HCT116 (cell line): ENCODE measurements around the gene CCDC197. TPM values are rescaled to one million over a fixed set of nuclear protein-coding genes. Genes with fewer than 3 reads are reported as not detected.

Experiments
- ATAC-seq: fragments of 200-7000 bp; cut with Tn5 transposase; 2 replicates; pipeline ENCODE4 v1.9.1; 2020; ENCODE audit warnings: mild to moderate bottlenecking, moderate library complexity
- BruUV-seq: library from RNA; stranded (reverse); fragments of 400-500 nt; replicated peaks from 2 replicates; lab custom pipeline; 2021; lab: Mats Ljungman, UMichigan
- CTCF ChIA-PET: fragments of 300-600 bp; sonication (Branson Sonifier 250); formaldehyde crosslinking; loops from one replicate; lab custom pipeline; 2021; ENCODE audit warnings: antibody characterized with exemption; lab: Charles Lee
- POLR2A ChIA-PET: fragments of 300-600, 350-600 bp; sonication (Branson Sonifier 250); formaldehyde crosslinking; loops from one replicate; lab custom pipeline; 2021; ENCODE audit warnings: antibody characterized with exemption; lab: Charles Lee
- RAD21 ChIA-PET, 2 experiments: fragments of 300-600 bp; sonication (Branson Sonifier 250); formaldehyde crosslinking; loops; one replicate each; lab custom pipeline; 2023; ENCODE audit warnings: low total read pairs in 2 of 2; ENCODE audit not compliant: uncharacterized antibody in 2 of 2, unreplicated experiment in 2 of 2, low non-redundant PET in 1 of 2; lab: Charles Lee
- DNase-seq: peaks from one replicate; pipeline ENCODE4 v3.0.0-alpha.2; 2010; ENCODE audit warnings: low read depth, low spot score
- H2AFZ ChIP-seq: fragments of 200-600 bp; shearing (Covaris generic), sonication (generic); 2 replicates; pipeline ENCODE4 v1.6.1; 2017; ENCODE audit warnings: low read depth, mixed run types, mixed read lengths, antibody characterized with exemption, low read length; ENCODE audit not compliant: poor library complexity, severe bottlenecking
- H3K27ac ChIP-seq: 2 replicates; pipeline ENCODE4 v1.5.1; 2012; ENCODE audit warnings: low read depth, low read length
- H3K27me3 ChIP-seq: fragments of 200-600 bp; sonication (generic); 2 replicates; pipeline ENCODE4 v1.6.1; 2016; ENCODE audit warnings: mixed run types, low read length, mixed read lengths; ENCODE audit not compliant: insufficient read depth
- H3K36me3 ChIP-seq, 2 experiments: fragments of 200-500 bp in 1 of 2; fragments of 200-600 bp in 1 of 2; sonication (Bioruptor generic) in 1 of 2; sonication (generic) in 1 of 2; 2 replicates each; pipeline versions ENCODE4 v1.5.1 to v1.6.1; 2014 to 2016; ENCODE audit warnings: low read length in 2 of 2, inconsistent platforms in 1 of 2, mixed read lengths in 1 of 2, mixed run types in 1 of 2; ENCODE audit not compliant: insufficient read depth in 2 of 2, control insufficient read depth in 1 of 2
- H3K4me1 ChIP-seq, 2 experiments: fragments of 200-600 bp in 1 of 2; sonication (generic) in 1 of 2; 2 replicates each; pipeline versions ENCODE4 v1.5.1 to v1.6.1; 2012 to 2017; ENCODE audit warnings: low read length in 2 of 2, inconsistent platforms in 1 of 2, mild to moderate bottlenecking in 1 of 2, mixed read lengths in 1 of 2, mixed run types in 1 of 2, moderate library complexity in 1 of 2; ENCODE audit not compliant: insufficient read depth in 2 of 2, control insufficient read depth in 1 of 2
- H3K4me2 ChIP-seq: fragments of 200-600 bp; sonication (generic); 2 replicates; pipeline ENCODE4 v1.6.1; 2017; ENCODE audit warnings: mixed run types, low read length, mixed read lengths
- H3K4me3 ChIP-seq, 2 experiments: fragments of 200-600 bp in 1 of 2; sonication (generic) in 1 of 2; replicated peaks in 1 of 2; 2 replicates each; pipeline ENCODE4 v1.5.1; 2011 to 2016; ENCODE audit warnings: low read length in 2 of 2, control low read depth in 1 of 2, low read depth in 1 of 2, mild to moderate bottlenecking in 1 of 2, mixed read lengths in 1 of 2, mixed run types in 1 of 2
- H3K79me2 ChIP-seq: fragments of 200-600 bp; sonication (generic); 2 replicates; pipeline ENCODE4 v1.6.1; 2017; ENCODE audit warnings: mild to moderate bottlenecking, mixed run types, low read length, moderate library complexity, mixed read lengths; ENCODE audit not compliant: insufficient read depth
- H3K9ac ChIP-seq: fragments of 200-600 bp; sonication (generic); 2 replicates; pipeline ENCODE4 v1.6.1; 2016; ENCODE audit warnings: low read length, mixed read lengths
- H3K9me2 ChIP-seq: fragments of 200-600 bp; sonication (generic), shearing (Covaris generic); 2 replicates; pipeline ENCODE4 v1.6.1; 2017; ENCODE audit warnings: mixed run types, mild to moderate bottlenecking, moderate library complexity; ENCODE audit not compliant: insufficient read depth
- H3K9me3 ChIP-seq, 2 experiments: fragments of 200-500 bp in 1 of 2; fragments of 200-600 bp in 1 of 2; sonication (Bioruptor generic) in 1 of 2; sonication (generic) in 1 of 2; 2 replicates each; pipeline ENCODE4 v1.6.1; 2014 to 2017; ENCODE audit warnings: low read length in 2 of 2, mixed read lengths in 2 of 2, inconsistent platforms in 1 of 2, low read depth in 1 of 2, mild to moderate bottlenecking in 1 of 2, mixed run types in 1 of 2, moderate library complexity in 1 of 2; ENCODE audit not compliant: control insufficient read depth in 1 of 2, insufficient read depth in 1 of 2
- H4K20me1 ChIP-seq: fragments of 200-600 bp; sonication (generic), shearing (Covaris generic); 2 replicates; pipeline ENCODE4 v1.6.1; 2017; ENCODE audit warnings: mixed run types, mild to moderate bottlenecking, moderate library complexity; ENCODE audit not compliant: insufficient read depth
- EZH2phosphoT487 ChIP-seq: fragments of 200-600 bp; IDR thresholded peaks from 2 replicates; pipeline ENCODE4 v1.6.1; 2018; ENCODE audit warnings: antibody characterized with exemption, borderline replicate concordance
- FOSL1 ChIP-seq: IDR thresholded peaks from 2 replicates; pipeline ENCODE4 v1.6.1; 2012; ENCODE audit warnings: low read depth
- POLR2AphosphoS5 ChIP-seq: IDR thresholded peaks from 2 replicates; pipeline ENCODE4 v1.6.1; 2011; ENCODE audit warnings: mild to moderate bottlenecking, low read depth, low read length, moderate library complexity
- RAD21 ChIP-seq: IDR thresholded peaks from 2 replicates; pipeline ENCODE4 v1.6.1; 2012; ENCODE audit warnings: low read depth, mild to moderate bottlenecking
- SIN3A ChIP-seq: IDR thresholded peaks from 2 replicates; pipeline ENCODE4 v1.6.1; 2012; ENCODE audit warnings: low read depth
- SP1 ChIP-seq: IDR thresholded peaks from 2 replicates; pipeline ENCODE4 v1.6.1; 2012; ENCODE audit warnings: low read depth
- intact Hi-C: fragments of 100-400 bp; cut with micrococcal nuclease; formaldehyde crosslinking; loops from 2 replicates; pipeline ENCODE4 v1.10.0; 2022
- total RNA-seq: library from RNA; stranded (reverse); gene quantifications from one replicate; pipeline ENCODE4 v1.2.1, GENCODE V29; 2021; ENCODE audit not compliant: unreplicated experiment
- TF ChIP-seq, protein P1 (sequence below): IDR thresholded peaks from 2 replicates; pipeline ENCODE4 v1.6.1; 2012; ENCODE audit warnings: low read depth

The CCDC197 gene
- total RNA-seq, 1 experiment from 2014 or later: not detected

DNA sequence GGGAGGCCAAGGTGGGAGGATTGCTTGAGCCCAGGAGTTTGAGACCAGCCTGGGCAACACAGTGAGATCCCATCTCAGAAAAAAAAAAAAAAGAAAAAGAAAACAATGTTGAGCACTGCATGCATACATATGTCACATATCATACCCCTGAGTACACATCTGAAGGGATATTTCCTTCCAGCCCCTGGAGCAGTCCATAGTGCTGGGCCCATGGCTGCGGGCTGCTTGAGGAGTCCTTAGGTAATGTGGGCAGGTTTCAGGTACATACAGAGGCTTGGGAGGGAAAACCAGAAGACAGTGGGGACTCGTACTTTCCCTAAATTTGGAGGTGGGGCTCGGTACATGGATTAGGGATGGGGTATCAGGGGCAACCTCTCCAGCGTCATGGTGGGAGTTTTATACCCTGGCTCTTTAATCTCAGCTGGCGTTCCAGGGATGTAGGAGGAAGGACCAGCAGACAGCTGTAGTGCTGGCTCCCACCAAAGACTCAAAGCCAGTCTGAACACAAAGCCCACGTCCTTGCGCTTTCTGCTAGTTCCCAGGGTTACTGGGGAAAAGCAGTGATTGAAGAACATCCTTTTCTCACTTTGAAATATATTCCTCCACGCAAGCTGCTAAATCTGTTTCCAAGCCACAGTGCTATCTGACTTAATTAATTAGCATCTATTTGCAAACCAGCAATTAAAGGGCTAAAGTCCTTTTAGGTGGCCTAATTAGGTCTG lies 34.2 kb downstream of the CCDC197 start:
- intact Hi-C loops: no loop called here
- ATAC-seq (no peak), DNase-seq (no peak)
- no peaks in the 10 kb centered on the region; the same call in 1 of the 2 replicates for H3K79me2 ChIP-seq
- H3K4me2 ChIP-seq: no peak overlapping the region
- peaks cover 30 to 49% of the 10 kb centered on the region in 2 experiments for H3K4me1 ChIP-seq
- H3K27me3 ChIP-seq: no peaks in the 10 kb centered on the region
- ChIA-PET POLR2A (no interaction called here), CTCF (no interaction called here), RAD21 (no interaction called here)
- H4K20me1 ChIP-seq: no peaks in the 10 kb centered on the region
- no peaks in the 10 kb centered on the region for H3K9me2 ChIP-seq
- H3K9me3 ChIP-seq: peaks cover 0 to 4% of the 10 kb centered on the region in 2 experiments; a peak in 1 of 4 replicates
- no peak overlapping the region for H3K27ac ChIP-seq
- no TSS peak for BruUV-seq
- no peak overlapping the region for H2AFZ ChIP-seq
- no peak overlapping the region for H3K9ac ChIP-seq
- no peaks in the 10 kb centered on the region for H3K36me3 ChIP-seq
- H3K4me3 ChIP-seq: no peak overlapping the region
- TF ChIP-seq SIN3A: no peak
- no peak for TF ChIP-seq RAD21
- TF ChIP-seq, protein P1, sequence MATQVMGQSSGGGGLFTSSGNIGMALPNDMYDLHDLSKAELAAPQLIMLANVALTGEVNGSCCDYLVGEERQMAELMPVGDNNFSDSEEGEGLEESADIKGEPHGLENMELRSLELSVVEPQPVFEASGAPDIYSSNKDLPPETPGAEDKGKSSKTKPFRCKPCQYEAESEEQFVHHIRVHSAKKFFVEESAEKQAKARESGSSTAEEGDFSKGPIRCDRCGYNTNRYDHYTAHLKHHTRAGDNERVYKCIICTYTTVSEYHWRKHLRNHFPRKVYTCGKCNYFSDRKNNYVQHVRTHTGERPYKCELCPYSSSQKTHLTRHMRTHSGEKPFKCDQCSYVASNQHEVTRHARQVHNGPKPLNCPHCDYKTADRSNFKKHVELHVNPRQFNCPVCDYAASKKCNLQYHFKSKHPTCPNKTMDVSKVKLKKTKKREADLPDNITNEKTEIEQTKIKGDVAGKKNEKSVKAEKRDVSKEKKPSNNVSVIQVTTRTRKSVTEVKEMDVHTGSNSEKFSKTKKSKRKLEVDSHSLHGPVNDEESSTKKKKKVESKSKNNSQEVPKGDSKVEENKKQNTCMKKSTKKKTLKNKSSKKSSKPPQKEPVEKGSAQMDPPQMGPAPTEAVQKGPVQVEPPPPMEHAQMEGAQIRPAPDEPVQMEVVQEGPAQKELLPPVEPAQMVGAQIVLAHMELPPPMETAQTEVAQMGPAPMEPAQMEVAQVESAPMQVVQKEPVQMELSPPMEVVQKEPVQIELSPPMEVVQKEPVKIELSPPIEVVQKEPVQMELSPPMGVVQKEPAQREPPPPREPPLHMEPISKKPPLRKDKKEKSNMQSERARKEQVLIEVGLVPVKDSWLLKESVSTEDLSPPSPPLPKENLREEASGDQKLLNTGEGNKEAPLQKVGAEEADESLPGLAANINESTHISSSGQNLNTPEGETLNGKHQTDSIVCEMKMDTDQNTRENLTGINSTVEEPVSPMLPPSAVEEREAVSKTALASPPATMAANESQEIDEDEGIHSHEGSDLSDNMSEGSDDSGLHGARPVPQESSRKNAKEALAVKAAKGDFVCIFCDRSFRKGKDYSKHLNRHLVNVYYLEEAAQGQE: no peak
- TF ChIP-seq EZH2phosphoT487: no peak
- TF ChIP-seq POLR2AphosphoS5: no peak
- TF ChIP-seq FOSL1: no peak
- TF ChIP-seq SP1: no peak
